ENCODE measurements around the gene RUNX1. TPM values are rescaled to one million over a fixed set of nuclear protein-coding genes. Genes with fewer than 3 reads are reported as not detected.

RUNX1 gene
- polyA plus RNA-seq, 3 donors: 6.2 to 49.7 (median 8.7) TPM

- Histone ChIP-seq H3K27me3 (ENCODE audit: control insufficient read depth in 2 of 2, insufficient read depth in 2 of 2, low read length in 2 of 2) (no peaks in the 10 kb centered on the region), H3K4me1 (ENCODE audit: control insufficient read depth in 1 of 2, insufficient read depth in 2 of 2, low read length in 2 of 2) (no peaks in the 10 kb centered on the region), H3K4me3 (replicated peaks in 1 of 3; ENCODE audit: low read depth in 2 of 3, low read length in 3 of 3) (no peak overlapping the region), H2AFZ (ENCODE audit: insufficient read depth, low read depth, low read length, poor library complexity, severe bottlenecking) (no peak overlapping the region), H3K9me3 (replicated peaks in 1 of 2; ENCODE audit: control insufficient read depth in 1 of 2, insufficient read depth in 1 of 2, low read length in 2 of 2) (no peaks in the 10 kb centered on the region), H3K79me2 (ENCODE audit: insufficient read depth, low read length) (no peaks in the 10 kb centered on the region), H3K4me2 (replicated peaks; ENCODE audit: extremely low read depth, low read length, poor library complexity, severe bottlenecking) (no peak overlapping the region), H3K9ac (ENCODE audit: insufficient read depth, low read length, poor library complexity, severe bottlenecking) (no peak overlapping the region), H3K27ac (ENCODE audit: low read depth in 1 of 2, low read length in 2 of 2) (no peak overlapping the region), H4K20me1 (ENCODE audit: insufficient read depth, low read length) (no peaks in the 10 kb centered on the region), H3K36me3 (replicated peaks in 1 of 2; ENCODE audit: control insufficient read depth in 1 of 2, insufficient read depth in 2 of 2, low read length in 2 of 2) (no peaks in the 10 kb centered on the region)
- WGBS (ENCODE audit: insufficient coverage): 100% methylated on average over 1 of the region's 1 CpG
- DNase-seq: no peak
- Mint-ChIP-seq H3K9me3 (no peaks in the 10 kb centered on the region), H3K4me1 (peaks cover 1% of the 10 kb centered on the region), H3K27me3 (ENCODE audit: low read depth in 3 of 3) (peaks cover 0 to 4% (median 1%) of the 10 kb centered on the region in 3 donors), H3K4me3 (no peak overlapping the region), H3K27ac (no peak overlapping the region), H3K36me3 (no peaks in the 10 kb centered on the region)
- intact Hi-C loops (cut with micrococcal nuclease): no loop called here
- TF ChIP-seq CTCF (IDR thresholded peaks at IDR 0.05): no peak
These were observed 9.0 kb upstream of the RUNX1 start for GRCh38 chr21:35058058-35058457.

- H4K20me1 ChIP-seq (ENCODE audit: insufficient read depth, low read length): no peaks in the 10 kb centered on the region
- no peak for DNase-seq
- no peaks in the 10 kb centered on the region for H3K27me3 ChIP-seq (ENCODE audit: control insufficient read depth in 2 of 2, insufficient read depth in 2 of 2, low read length in 2 of 2)
- no peaks in the 10 kb centered on the region for H3K9me3 Mint-ChIP-seq
- no peaks in the 10 kb centered on the region for H3K4me1 ChIP-seq (ENCODE audit: control insufficient read depth in 1 of 2, insufficient read depth in 2 of 2, low read length in 2 of 2)
- H3K4me1 Mint-ChIP-seq: peaks cover 4% of the 10 kb centered on the region
- 88% methylated on average over 7 of the region's 7 CpGs for WGBS (ENCODE audit: insufficient coverage)
- H3K36me3 Mint-ChIP-seq: no peaks in the 10 kb centered on the region
- no peak overlapping the region for H3K9ac ChIP-seq (ENCODE audit: insufficient read depth, low read length, poor library complexity, severe bottlenecking)
- TF ChIP-seq CTCF (IDR thresholded peaks at IDR 0.05): no peak
- intact Hi-C loops (cut with micrococcal nuclease): no loop called here
- H3K79me2 ChIP-seq (ENCODE audit: insufficient read depth, low read length): no peaks in the 10 kb centered on the region
- no peaks in the 10 kb centered on the region for H3K9me3 ChIP-seq (replicated peaks in 1 of 2; ENCODE audit: control insufficient read depth in 1 of 2, insufficient read depth in 1 of 2, low read length in 2 of 2)
- no peak overlapping the region for H2AFZ ChIP-seq (ENCODE audit: insufficient read depth, low read depth, low read length, poor library complexity, severe bottlenecking)
- no peak overlapping the region for H3K4me2 ChIP-seq (replicated peaks; ENCODE audit: extremely low read depth, low read length, poor library complexity, severe bottlenecking)
- no peak overlapping the region for H3K27ac Mint-ChIP-seq
- H3K4me3 Mint-ChIP-seq: no peak overlapping the region
- no peaks in the 10 kb centered on the region for H3K36me3 ChIP-seq (replicated peaks in 1 of 2; ENCODE audit: control insufficient read depth in 1 of 2, insufficient read depth in 2 of 2, low read length in 2 of 2)
- no peak overlapping the region for H3K27ac ChIP-seq (ENCODE audit: low read depth in 1 of 2, low read length in 2 of 2)
- H3K4me3 ChIP-seq (replicated peaks in 1 of 3; ENCODE audit: low read depth in 2 of 3, low read length in 3 of 3): no peak overlapping the region
- H3K27me3 Mint-ChIP-seq (ENCODE audit: low read depth in 3 of 3): peaks cover 1 to 4% (median 3%) of the 10 kb centered on the region in 3 donors
These were observed 8.3 kb upstream of the RUNX1 start for GRCh38 chr21:35057428-35057827.
